HEK293T (cell line): Measurements from ENCODE around the gene EEF2K.
"Not testable (repeated sequence)": the region's sequence is repeated elsewhere in the genome, so short reads cannot be mapped to it uniquely, and the experiment has no call there.

Experiments used
- CTCF ChIA-PET: fragments of 350-600 bp; formaldehyde crosslinking; extraction: SDS; loops from one replicate; lab custom pipeline; 2021; ENCODE audit warnings: antibody characterized with exemption, inconsistent platforms; lab: Yijun Ruan, JAX
- POLR2A ChIA-PET: fragments of 350-600 bp; formaldehyde crosslinking; extraction: SDS; loops from one replicate; lab custom pipeline; 2020; ENCODE audit warnings: antibody characterized with exemption, inconsistent platforms; lab: Yijun Ruan, JAX
- DNase-seq: peaks from one replicate; pipeline ENCODE4 v3.0.0; 2012; ENCODE audit warnings: mixed read lengths; ENCODE audit errors: extremely low spot score
- ARNT ChIP-seq: fragments of 450-650 bp; IDR thresholded peaks from 2 replicates; pipeline ENCODE4 v1.6.1; 2017; ENCODE audit warnings: mild to moderate bottlenecking
- BHLHE40 ChIP-seq: fragments of 450-650 bp; IDR thresholded peaks from 2 replicates; pipeline ENCODE4 v1.6.1; 2016; ENCODE audit warnings: mild to moderate bottlenecking, moderate library complexity, borderline replicate concordance
- CTBP1 ChIP-seq: fragments of 450-650 bp; IDR thresholded peaks from 2 replicates; pipeline ENCODE4 v1.6.1; 2016; ENCODE audit warnings: borderline replicate concordance
- ELF4 ChIP-seq: fragments of 450-650 bp; IDR thresholded peaks from 2 replicates; pipeline ENCODE4 v1.6.1; 2017; ENCODE audit warnings: antibody characterized with exemption
- FOXA1 ChIP-seq: fragments of 450-650 bp; IDR thresholded peaks from 2 replicates; pipeline ENCODE4 v1.6.1; 2016; ENCODE audit warnings: mild to moderate bottlenecking
- FOXK2 ChIP-seq: fragments of 450-650 bp; IDR thresholded peaks from 2 replicates; pipeline ENCODE4 v1.6.1; 2016; ENCODE audit warnings: mild to moderate bottlenecking
- FOXM1 ChIP-seq: fragments of 450-650 bp; IDR thresholded peaks from 2 replicates; pipeline ENCODE4 v1.6.1; 2017; ENCODE audit warnings: mild to moderate bottlenecking, borderline replicate concordance
- HDGF ChIP-seq: fragments of 450-650 bp; IDR thresholded peaks from 2 replicates; pipeline ENCODE4 v1.6.1; 2017; ENCODE audit warnings: antibody characterized with exemption, borderline replicate concordance
- L3MBTL2 ChIP-seq: fragments of 450-650 bp; conservative IDR thresholded peaks from 2 replicates; pipeline ENCODE4 v1.6.1; 2016; ENCODE audit warnings: mild to moderate bottlenecking
- LEF1 ChIP-seq: fragments of 450-650 bp; IDR thresholded peaks from 2 replicates; pipeline ENCODE4 v1.6.1; 2017; ENCODE audit warnings: mild to moderate bottlenecking, borderline replicate concordance
- NFRKB ChIP-seq: fragments of 450-650 bp; IDR thresholded peaks from 2 replicates; pipeline ENCODE4 v1.6.1; 2016; ENCODE audit warnings: mild to moderate bottlenecking, moderate library complexity
- SP1 ChIP-seq: fragments of 450-650 bp; IDR thresholded peaks from 2 replicates; pipeline ENCODE4 v1.6.1; 2017
- SUZ12 ChIP-seq: fragments of 450-650 bp; IDR thresholded peaks from 2 replicates; pipeline ENCODE4 v1.6.1; 2016; ENCODE audit warnings: mild to moderate bottlenecking
- TARDBP ChIP-seq: fragments of 450-650 bp; IDR thresholded peaks from 2 replicates; pipeline ENCODE4 v1.6.1; 2016
- ZNF384 ChIP-seq: fragments of 450-650 bp; IDR thresholded peaks from 2 replicates; pipeline ENCODE4 v1.6.1; 2016
- TF ChIP-seq, protein P1 (sequence below): fragments of 450-650 bp; IDR thresholded peaks from 2 replicates; pipeline ENCODE4 v1.6.1; 2016

EEF2K gene

DNA sequence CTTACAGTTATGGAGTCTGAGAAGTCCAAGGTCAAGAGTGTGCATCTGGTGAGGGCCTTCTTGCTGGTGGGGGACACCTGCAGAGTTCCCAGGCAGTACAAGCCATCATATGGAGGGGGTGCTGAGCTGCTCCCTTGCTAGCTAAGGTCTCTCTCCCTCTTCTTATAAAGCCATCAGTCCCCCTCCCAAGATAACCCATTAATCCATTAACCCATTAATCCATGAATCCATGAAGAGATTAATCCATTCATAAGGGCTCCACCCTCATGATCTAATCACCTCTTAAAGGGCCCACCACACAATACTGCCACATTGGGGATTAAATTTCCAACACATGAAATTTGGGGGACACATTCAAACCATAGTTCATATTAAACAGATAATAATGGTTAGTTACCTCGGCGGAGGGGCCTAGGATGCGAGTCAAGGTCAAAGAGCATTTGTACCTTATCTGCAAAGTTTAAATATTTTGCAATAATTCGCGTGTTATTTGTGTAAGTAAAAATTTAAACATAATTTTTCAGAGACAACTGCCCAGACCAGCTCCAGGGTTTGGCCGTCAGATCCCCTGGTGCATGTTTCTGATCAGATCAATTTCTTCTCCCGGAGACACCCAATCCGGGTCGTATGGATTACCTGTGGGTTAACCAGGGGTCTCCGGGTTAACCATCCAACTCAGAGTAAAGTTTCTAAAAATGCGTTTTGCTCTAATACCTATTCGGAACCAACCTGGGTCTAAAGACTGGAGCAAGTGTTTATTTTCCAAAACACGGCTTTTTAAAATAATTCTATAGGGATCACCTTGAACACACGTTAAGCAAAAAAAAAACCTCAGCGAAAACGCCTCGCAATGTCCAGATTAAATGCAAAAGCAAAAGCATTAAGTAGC is 90.4 kb downstream of the EEF2K start:
- no peak for DNase-seq
- no peak for TF ChIP-seq SP1
- TF ChIP-seq LEF1: no peak
- TF ChIP-seq ARNT: no peak
- no peak for TF ChIP-seq FOXK2
- TF ChIP-seq FOXA1: no peak
- POLR2A ChIA-PET: interaction anchor here (1.6 to 3.9 kb wide), 2 partner anchors 89 to 105 kb away, joined by 7 to 17 read pairs; partner anchors contain the start of gene EEF2K
- CTCF ChIA-PET: interaction anchor here (1.2 kb wide), 1 partner anchor 97 kb away, joined by 3 read pairs; no protein-coding TSS in a partner anchor

- DNase-seq: peak; percentile 95
- ChIA-PET POLR2A (interaction anchor here (1.1 to 3.9 kb wide), 3 partner anchors 15 to 106 kb away, joined by 3 to 17 read pairs (median 7); partner anchors contain the start of gene EEF2K), CTCF (interaction anchor here (1.1 to 1.2 kb wide), 2 partner anchors 98 to 109 kb away, joined by 3 read pairs; no protein-coding TSS in a partner anchor)
- TF ChIP-seq FOXM1 (peak; percentile 58; the same call in 1 of the 2 replicates), L3MBTL2 (no peak), FOXA1 (no peak), ARNT (peak; percentile 43; the same call in 1 of the 2 replicates), TARDBP (0 out of 2 replicates have a peak, but pooled peaks have one; percentile 43), ZNF384 (peak; percentile 91; the same call in 1 of the 2 replicates), HDGF (no peak), CTBP1 (peak; percentile 50; the same call in 1 of the 2 replicates)
These were observed 91.2 kb downstream of the EEF2K start, which contains the start of gene POLR3E for GRCh38 chr16:22297114-22297870. Gene POLR3E, plus strand, starts transcription at chr16:22297409. Its CDS starts 5,560 bp downstream, at chr16:22302969.

DNA sequence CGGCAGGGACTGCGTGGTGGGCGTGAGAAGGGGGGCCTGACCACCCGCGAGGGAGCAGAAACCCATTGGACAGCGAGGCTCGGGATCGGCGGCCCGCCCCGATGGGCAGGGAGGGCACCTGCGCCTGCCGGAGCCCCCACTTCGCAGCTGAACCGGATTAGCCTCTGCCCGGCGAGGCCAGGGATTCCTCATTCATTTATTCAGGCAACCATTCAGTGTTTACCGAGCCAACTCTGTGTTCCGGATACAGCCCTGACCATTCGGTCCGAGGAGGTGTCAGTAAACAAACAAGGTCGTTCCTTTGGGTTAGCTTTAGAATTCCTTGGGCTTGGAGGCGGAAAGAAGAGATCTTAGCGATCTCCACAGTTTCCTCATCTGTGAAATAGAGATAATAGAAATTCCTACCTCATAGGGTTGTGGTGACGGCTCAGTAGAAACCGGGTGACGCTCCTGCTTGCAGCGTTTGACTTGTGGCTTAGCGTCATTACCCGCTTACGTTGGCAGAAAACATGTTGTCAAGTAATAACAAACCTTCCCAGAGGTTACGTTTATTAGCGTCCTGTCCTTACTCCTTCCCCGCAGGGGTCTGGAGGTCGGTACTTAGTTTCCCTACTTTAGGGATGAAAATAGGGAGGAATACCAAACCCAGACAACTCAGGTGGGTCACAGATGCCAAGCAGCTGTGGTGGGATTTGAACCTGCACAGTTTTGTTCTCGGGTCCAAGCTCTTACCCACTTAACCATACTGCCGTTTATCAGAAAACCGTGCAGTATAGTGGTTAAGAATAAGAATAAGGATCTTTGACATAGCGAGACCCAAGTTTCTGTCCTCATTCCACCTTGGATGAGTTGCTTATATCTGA is 92.0 kb downstream of the EEF2K start:
- CTCF ChIA-PET: interaction anchor here (1.1 to 1.6 kb wide), 3 partner anchors 99 to 110 kb away, joined by 3 to 4 read pairs (median 3); no protein-coding TSS in a partner anchor
- TF ChIP-seq ARNT (no peak), ELF4 (peak; percentile 39; the same call in 1 of the 2 replicates), SUZ12 (no peak), HDGF (0 out of 2 replicates have a peak, but pooled peaks have one; percentile 13), L3MBTL2 (no peak), CTBP1 (peak; percentile 65; the same call in 1 of the 2 replicates), FOXK2 (peak; percentile 18; the same call in 1 of the 2 replicates)
- POLR2A ChIA-PET: interaction anchor here (1.0 to 3.9 kb wide), 4 partner anchors 16 to 111 kb away, joined by 3 to 17 read pairs (median 5); partner anchors contain the start of gene EEF2K
- DNase-seq: peak; percentile 76

GRCh38 chr16:22299036-22299435 is 93.0 kb downstream of the EEF2K start:
- ChIA-PET CTCF (interaction anchor here (1.6 kb wide), 1 partner anchor 107 kb away, joined by 4 read pairs; no protein-coding TSS in a partner anchor), POLR2A (interaction anchor here (1.0 to 3.9 kb wide), 2 partner anchors 92 to 112 kb away, joined by 3 to 17 read pairs; partner anchors contain the start of gene EEF2K)
- no peak for TF ChIP-seq ARNT
- TF ChIP-seq TARDBP: no peak
- TF ChIP-seq, protein P1, sequence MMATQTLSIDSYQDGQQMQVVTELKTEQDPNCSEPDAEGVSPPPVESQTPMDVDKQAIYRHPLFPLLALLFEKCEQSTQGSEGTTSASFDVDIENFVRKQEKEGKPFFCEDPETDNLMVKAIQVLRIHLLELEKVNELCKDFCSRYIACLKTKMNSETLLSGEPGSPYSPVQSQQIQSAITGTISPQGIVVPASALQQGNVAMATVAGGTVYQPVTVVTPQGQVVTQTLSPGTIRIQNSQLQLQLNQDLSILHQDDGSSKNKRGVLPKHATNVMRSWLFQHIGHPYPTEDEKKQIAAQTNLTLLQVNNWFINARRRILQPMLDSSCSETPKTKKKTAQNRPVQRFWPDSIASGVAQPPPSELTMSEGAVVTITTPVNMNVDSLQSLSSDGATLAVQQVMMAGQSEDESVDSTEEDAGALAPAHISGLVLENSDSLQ: no peak
- TF ChIP-seq FOXK2: no peak
- no peak for TF ChIP-seq FOXA1
- TF ChIP-seq HDGF: no peak
- no peak for TF ChIP-seq SP1
- TF ChIP-seq LEF1: no peak
- no peak for TF ChIP-seq ELF4
- TF ChIP-seq CTBP1: no peak
- no peak for TF ChIP-seq FOXM1

DNA sequence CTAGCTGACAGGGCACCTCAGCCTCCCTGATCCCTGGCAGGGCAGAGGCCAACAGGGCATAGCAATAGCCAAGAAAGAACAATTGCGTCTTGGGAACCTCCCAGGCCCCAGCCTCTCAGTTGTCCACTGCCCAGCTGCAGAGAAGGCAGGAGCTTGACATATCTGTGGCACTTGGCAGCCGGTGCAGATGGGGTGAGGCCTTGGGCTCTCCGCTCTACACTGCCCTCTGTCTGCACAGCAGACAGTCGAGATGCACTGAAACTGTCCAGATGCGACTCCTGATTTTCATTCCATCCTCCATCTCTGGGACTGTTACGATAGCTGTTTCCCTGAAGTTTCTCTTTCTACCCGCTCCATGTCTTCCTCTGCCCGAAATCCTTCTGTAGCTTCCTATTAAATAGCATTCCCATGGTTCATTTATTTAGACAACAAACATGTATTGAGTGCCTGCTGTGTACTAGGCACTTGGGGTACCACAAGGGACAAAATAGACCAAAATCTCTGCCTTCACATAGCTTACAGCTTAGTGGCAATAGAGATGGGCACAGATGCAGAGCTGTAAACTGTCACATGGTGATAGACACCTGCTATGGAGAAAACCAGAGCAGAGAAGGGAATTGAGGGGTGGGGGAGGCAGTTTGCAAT is 94.5 kb downstream of the EEF2K start:
- DNase-seq: peak; percentile 59
- POLR2A ChIA-PET: interaction anchor here (0.8 kb wide), 3 partner anchors 11 to 110 kb away, joined by 3 read pairs; partner anchors contain the start of gene EEF2K
- CTCF ChIA-PET: interaction anchor here (0.6 to 1.2 kb wide), 6 partner anchors 9 to 116 kb away, joined by 3 to 7 read pairs (median 4); partner anchors contain the start of gene EEF2K
- TF ChIP-seq FOXM1 (no peak), LEF1 (no peak), NFRKB (no peak), HDGF (no peak), BHLHE40 (no peak), FOXK2 (no peak), TARDBP (no peak), ELF4 (no peak), SP1 (no peak), L3MBTL2 (no peak), FOXA1 (no peak), CTBP1 (no peak), SUZ12 (no peak), ZNF384 (no peak), ARNT (no peak)
- TF ChIP-seq, protein P1: no peak

More at GRCh38 chr16:22299036-22299435, 93.0 kb downstream of the EEF2K start:
- DNase-seq: no peak

DNA sequence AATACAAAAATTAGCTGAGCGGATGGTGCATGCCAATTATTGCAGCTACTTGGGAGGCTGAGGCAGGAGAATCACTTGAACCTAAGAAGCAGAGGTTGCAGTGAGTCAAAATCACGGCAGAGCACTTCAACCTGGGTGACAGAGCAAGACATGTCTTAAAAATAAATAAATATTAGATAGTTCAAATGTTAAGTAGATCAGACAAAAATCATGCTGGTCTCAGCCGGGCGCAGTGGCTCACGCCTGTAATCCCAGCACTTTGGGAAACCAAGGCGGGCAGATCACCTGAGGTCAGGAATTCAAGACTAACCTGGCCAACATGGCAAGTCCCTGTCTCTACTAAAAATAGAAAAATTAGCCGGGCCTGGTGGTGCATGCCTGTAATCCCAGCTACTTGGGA is 95.3 kb downstream of the EEF2K start:
- POLR2A ChIA-PET, DNase-seq, CTCF ChIA-PET: not testable (repeated sequence)
